ENCODE measurements around the gene ZNF207. TPM values are rescaled to one million over a fixed set of nuclear protein-coding genes. Genes with fewer than 3 reads are reported as not detected.

The ZNF207 gene
- total and polyA plus RNA-seq, 2 of the 8 experiments (the other 6 are each of a cell fraction or from before 2014, with no cell fraction given): 268 to 286 TPM

DNA sequence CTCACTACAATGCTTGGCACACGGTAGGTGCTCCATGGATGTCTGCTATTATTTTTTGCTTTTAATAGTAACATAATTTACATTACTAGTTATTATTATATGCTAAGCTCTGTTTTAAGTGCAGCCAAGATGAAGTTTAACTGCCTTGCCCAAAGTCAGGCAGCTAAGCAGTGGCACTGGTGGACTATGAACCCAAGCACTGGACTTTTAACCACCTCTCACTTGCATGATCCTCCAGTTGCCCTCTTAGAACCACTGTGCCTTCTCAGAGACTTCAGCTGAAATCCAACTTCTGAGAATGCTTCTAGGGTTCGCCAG is 1.5 kb upstream of the ZNF207 start:
- no peaks in the 10 kb centered on the region for H3K79me1 ChIP-seq (ENCODE audit: low read depth, low read length)
- H2BK20ac ChIP-seq (ENCODE audit: low read length): no peak overlapping the region
- H3K23me2 ChIP-seq (ENCODE audit: low read depth, low read length): no peaks in the 10 kb centered on the region; the same call in 1 of the 2 replicates
- peak overlapping the region in 1 of 2 experiments; percentile 88; a peak in 1 of 4 replicates for H3K4me2 ChIP-seq (ENCODE audit: insufficient read depth in 1 of 2, low read depth in 2 of 2, low read length in 2 of 2)
- CTCF ChIA-PET (ENCODE audit: partially characterized antibody): no interaction called here
- H2AK5ac ChIP-seq (ENCODE audit: low read depth, low read length): no peak overlapping the region
- WGBS, 2 experiments (ENCODE audit: extremely low coverage in 1 of 2, insufficient coverage in 1 of 2, insufficient read length in 1 of 2, insufficient replicate concordance in 2 of 2, low coverage in 1 of 2, low lambda C conversion rate in 2 of 2, missing lambda C conversion rate in 1 of 2): 98% methylated on average over 2 of the region's 2 CpGs; no CpG with 5 or more reads in 1 of the 2 experiments
- H3K27me3 ChIP-seq (replicated peaks in 1 of 4; ENCODE audit: control insufficient read depth in 3 of 4, extremely low read depth in 1 of 4, insufficient read depth in 3 of 4, low read length in 3 of 4): no peaks in the 10 kb centered on the region
- peaks cover 0 to 13% (median 0%) of the 10 kb centered on the region in 4 experiments; a peak in 3 of 8 replicates for H3K36me3 ChIP-seq (ENCODE audit: control insufficient read depth in 2 of 4, insufficient read depth in 4 of 4, low read length in 3 of 4)
- H3K4me3 ChIP-seq (ENCODE audit: extremely low read depth in 1 of 4, insufficient read depth in 2 of 4, low read depth in 3 of 4, low read length in 4 of 4): 0 out of 8 replicates have a peak overlapping the region, but pooled peaks of 1 of the 4 experiments have one; percentile 85
- H2BK120ac ChIP-seq (replicated peaks; ENCODE audit: low read depth, low read length): no peak overlapping the region
- H2BK12ac ChIP-seq (ENCODE audit: low read depth, low read length): no peak overlapping the region
- no peak overlapping the region for H4K5ac ChIP-seq (ENCODE audit: insufficient read length, low read depth, low read length)
- DNase-seq (ENCODE audit: low read depth in 1 of 2, low spot score in 2 of 2): no peak
- no peak overlapping the region for H4K91ac ChIP-seq (replicated peaks; ENCODE audit: insufficient read length, low read length)
- no peak overlapping the region for H2BK15ac ChIP-seq (ENCODE audit: low read length)
- no peak overlapping the region for H4K8ac ChIP-seq (ENCODE audit: extremely low read depth, insufficient read depth, low read length)
- H4K20me1 ChIP-seq (replicated peaks in 1 of 2; ENCODE audit: control insufficient read depth in 1 of 2, insufficient read depth in 2 of 2, low read length in 2 of 2): peaks cover 2 to 14% of the 10 kb centered on the region in 2 experiments
- no peak overlapping the region for H3K56ac ChIP-seq (replicated peaks; ENCODE audit: insufficient read length, low read depth, low read length)
- no peak overlapping the region for H3K23ac ChIP-seq (ENCODE audit: insufficient read length)
- no peak overlapping the region for H3K27ac ChIP-seq (ENCODE audit: low read depth, low read length)
- H3K79me2 ChIP-seq (ENCODE audit: control insufficient read depth in 1 of 2, insufficient read depth in 2 of 2, low read length in 2 of 2): peaks cover 29 to 41% of the 10 kb centered on the region in 2 experiments
- H2BK5ac ChIP-seq (ENCODE audit: low read depth, low read length): no peak overlapping the region
- no peak overlapping the region for H2AFZ ChIP-seq (ENCODE audit: low read length)
- no peaks in the 10 kb centered on the region for H3K9me3 ChIP-seq (ENCODE audit: insufficient read depth in 2 of 2, low read depth in 1 of 2, low read length in 1 of 2)
- H3K14ac ChIP-seq (ENCODE audit: insufficient read length): no peak overlapping the region
- H3K18ac ChIP-seq (ENCODE audit: extremely low read depth, low read length): no peak overlapping the region
- no peak overlapping the region for H3K9ac ChIP-seq (replicated peaks in 1 of 4; ENCODE audit: extremely low read depth in 1 of 4, low read depth in 3 of 4, low read length in 3 of 4)
- no peak overlapping the region for H3K4ac ChIP-seq (replicated peaks; ENCODE audit: insufficient read length, low read depth, low read length)
- H3K4me1 ChIP-seq (replicated peaks in 1 of 4; ENCODE audit: control insufficient read depth in 3 of 4, insufficient read depth in 4 of 4, low read length in 3 of 4): no peaks in the 10 kb centered on the region; a peak in 1 of 7 replicates
- POLR2A ChIA-PET (ENCODE audit: partially characterized antibody): interaction anchor here (0.6 to 1.7 kb wide), 6 partner anchors 8 to 918 kb away, joined by 3 to 5 read pairs (median 3); no protein-coding TSS in a partner anchor
- no peak for FAIRE-seq
- no peak for TF ChIP-seq TBP (IDR thresholded peaks at IDR 0.05; ENCODE audit: low read depth, low read length)
- TF ChIP-seq E2F6 (IDR thresholded peaks at IDR 0.05): no peak
- TF ChIP-seq SUZ12 (IDR thresholded peaks at IDR 0.05; ENCODE audit: low read length): no peak
- TF ChIP-seq HDAC2 (IDR thresholded peaks at IDR 0.05; ENCODE audit: borderline replicate concordance in 1 of 2, low read depth in 2 of 2, low read length in 2 of 2): no peak
- TF ChIP-seq RAD21 (IDR thresholded peaks at IDR 0.05 in 1 of 2, conservative IDR thresholded peaks at IDR 0.05 in 1 of 2; ENCODE audit: low read depth in 2 of 2, low read length in 2 of 2): no peak
- TF ChIP-seq, protein P1, sequence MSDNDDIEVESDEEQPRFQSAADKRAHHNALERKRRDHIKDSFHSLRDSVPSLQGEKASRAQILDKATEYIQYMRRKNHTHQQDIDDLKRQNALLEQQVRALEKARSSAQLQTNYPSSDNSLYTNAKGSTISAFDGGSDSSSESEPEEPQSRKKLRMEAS (IDR thresholded peaks at IDR 0.05): no peak
- no peak for TF ChIP-seq SP4 (IDR thresholded peaks at IDR 0.05; ENCODE audit: low read length)
- no peak for TF ChIP-seq KDM1A (IDR thresholded peaks at IDR 0.05; ENCODE audit: borderline replicate concordance, low read length)
- TF ChIP-seq PHF8 (conservative IDR thresholded peaks at IDR 0.05; ENCODE audit: low read depth, low read length): no peak
- TF ChIP-seq CBX5 (IDR thresholded peaks at IDR 0.05; ENCODE audit: low read depth, low read length): no peak
- no peak for TF ChIP-seq TEAD4 (IDR thresholded peaks at IDR 0.05; ENCODE audit: low read depth, low read length)
- no peak for TF ChIP-seq RXRA (IDR thresholded peaks at IDR 0.05; ENCODE audit: insufficient read depth, low read depth, low read length)
